CD4-positive, alpha-beta T cell treated with Interleukin-17A for 1 hour (primary cell): Measurements from ENCODE around the gene PRKCB.
"Not testable (repeated sequence)": the region's sequence is repeated elsewhere in the genome, so short reads cannot be mapped to it uniquely, and the experiment has no call there.

Source experiments
- DNase-seq: peaks from one replicate; pipeline ENCODE4 v3.0.0-alpha.2; 2020

Gene PRKCB

DNA sequence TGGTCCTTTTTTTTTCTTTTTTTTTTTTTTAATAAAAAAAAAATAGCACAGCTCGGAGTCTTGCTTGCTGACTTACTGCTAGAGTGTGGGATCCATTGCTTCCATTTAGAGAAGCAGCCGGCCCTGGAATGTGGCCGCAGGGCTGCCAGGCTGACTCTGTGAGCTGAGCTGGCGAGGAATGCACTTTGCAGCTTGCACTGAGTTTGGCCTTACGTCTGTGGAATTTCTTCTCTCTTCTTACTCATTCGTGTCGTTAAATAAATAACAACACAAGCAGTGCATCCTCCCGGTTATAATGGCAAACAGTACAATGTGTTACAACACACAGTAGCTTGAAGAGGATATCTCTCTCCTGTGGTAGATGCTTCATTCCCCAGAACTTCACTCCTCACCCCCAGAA, 69.2 kb downstream of the PRKCB start:
- no peak for DNase-seq

GRCh38 chr16:23907457-23907902, 71.7 kb downstream of the PRKCB start:
- no peak for DNase-seq

DNA sequence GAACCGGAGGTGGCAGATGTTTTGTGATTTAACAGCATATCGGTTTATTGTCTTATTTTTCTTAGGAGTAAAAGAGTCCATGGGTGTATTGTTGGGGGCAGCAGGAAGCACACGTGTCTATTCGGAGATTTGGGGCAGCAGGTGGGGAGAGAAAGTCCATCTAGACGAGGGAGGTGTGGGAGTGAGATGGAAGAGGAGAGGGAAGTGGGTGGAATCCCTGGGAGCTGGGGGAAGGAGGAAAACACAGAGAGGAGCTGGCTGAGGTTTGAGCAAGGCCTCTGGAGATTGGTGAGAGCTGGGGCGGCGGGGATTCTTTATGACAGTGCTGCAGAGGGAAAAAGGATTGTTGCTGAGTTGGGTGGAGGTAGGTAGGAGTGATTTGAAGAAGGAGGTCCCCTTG, 72.1 kb downstream of the PRKCB start:
- no peak for DNase-seq

GRCh38 chr16:23908790-23909189, 73.0 kb downstream of the PRKCB start:
- DNase-seq = no peak

DNA sequence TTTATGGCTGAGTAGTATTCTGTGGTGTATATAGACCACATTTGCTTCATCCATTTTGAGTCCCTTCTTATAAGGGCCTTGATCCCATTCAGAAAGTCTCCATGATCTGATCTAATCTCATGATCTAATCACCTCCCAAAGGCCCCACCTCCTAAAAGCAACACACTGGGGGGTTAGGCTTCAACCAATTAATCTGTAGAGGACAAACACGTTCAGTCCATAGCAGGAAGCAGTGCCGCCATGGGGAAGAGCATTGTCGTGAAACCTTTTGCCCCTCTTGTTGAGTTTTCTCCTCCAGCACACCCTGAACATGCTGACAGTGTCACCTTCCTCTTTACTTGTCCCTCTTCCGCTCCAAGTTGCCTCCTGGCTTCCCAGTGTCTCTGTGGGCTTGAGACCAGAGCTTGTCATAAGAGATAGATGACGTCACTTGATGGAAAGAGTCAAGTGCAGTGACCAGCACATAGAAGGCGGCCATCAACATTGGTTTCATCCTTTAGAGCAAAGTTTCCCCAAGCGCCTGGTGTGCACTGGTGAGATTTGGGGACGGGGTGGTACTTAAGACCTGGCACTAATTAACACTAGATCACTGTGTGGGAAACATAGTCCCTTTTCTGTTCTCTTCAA, 74.1 kb downstream of the PRKCB start:
- DNase-seq = no peak

DNA sequence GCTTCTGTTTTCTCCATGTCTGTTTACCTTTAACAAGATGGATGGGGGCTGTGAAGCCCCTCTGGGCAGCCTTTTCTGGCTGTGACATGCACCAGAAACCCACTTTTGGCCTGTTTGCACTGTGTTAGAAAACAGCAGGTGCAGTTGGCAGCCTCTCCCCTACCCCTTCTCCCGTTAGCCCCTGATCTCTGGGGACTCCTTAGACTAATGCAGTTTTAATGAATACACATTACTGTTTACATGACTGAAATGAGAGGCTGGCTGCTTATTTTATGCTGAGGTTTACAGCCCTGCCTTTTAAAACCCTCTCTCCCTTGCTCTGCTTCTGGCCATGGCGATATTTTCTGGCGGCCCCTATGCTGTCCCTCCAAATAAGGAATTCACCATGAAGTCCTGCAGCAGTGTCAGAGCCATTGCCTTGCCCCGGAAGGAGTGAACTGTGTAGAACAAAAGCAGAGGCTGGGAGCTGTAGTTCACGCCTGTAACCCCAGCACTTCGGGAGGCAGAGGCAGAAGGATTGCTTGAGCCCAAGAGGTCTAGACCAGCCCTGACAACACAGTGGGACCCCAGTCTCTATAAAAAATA, 79.3 kb downstream of the PRKCB start:
- no peak for DNase-seq

DNA sequence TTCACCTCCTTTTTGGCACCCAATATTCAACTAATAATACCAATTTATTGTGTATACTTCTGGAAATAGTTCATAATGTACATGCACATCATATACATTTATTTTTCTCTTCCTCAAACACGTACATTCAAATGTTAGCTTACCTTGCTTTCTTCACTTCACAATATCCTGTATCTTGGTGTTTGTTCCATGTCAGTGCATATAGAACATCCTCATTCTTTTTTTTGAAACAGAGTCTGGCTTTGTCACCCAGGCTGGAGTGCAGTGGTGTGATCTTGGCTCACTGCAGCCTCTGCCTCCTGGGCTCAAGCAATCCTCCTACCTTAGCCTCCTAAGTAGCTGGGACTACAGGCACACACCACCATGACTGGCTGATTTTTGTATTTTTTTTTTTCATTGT, 80.8 kb downstream of the PRKCB start:
- DNase-seq = not testable (repeated sequence)

- DNase-seq = no peak
Observed at GRCh38 chr16:23917621-23918020, 81.8 kb downstream of the PRKCB start.

DNA sequence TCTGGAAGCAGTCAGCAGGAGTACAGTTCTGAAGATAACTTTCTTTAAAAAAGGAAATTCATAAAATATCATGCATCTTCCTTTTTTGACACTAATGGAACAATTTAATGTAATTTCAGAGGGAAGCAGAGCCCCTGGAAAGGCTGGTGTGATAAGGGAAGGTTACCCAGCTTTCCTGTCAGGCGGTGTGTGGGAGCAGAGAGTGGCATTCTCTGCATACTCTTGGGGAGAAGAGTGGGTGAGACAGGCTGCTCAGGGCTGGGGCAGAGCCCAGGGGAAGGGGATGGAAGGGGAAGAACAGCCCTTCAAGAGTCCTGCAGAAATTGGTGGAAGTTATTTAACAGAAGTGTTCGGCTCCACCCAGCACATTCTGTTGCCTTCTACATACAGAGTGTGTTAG, 84.7 kb downstream of the PRKCB start:
- DNase-seq = no peak

- no peak for DNase-seq
Observed at GRCh38 chr16:23920899-23921298, 85.1 kb downstream of the PRKCB start.

- DNase-seq = no peak
Observed at GRCh38 chr16:23922406-23922805, 86.6 kb downstream of the PRKCB start.

GRCh38 chr16:23924128-23924527, 88.3 kb downstream of the PRKCB start:
- DNase-seq = no peak

DNA sequence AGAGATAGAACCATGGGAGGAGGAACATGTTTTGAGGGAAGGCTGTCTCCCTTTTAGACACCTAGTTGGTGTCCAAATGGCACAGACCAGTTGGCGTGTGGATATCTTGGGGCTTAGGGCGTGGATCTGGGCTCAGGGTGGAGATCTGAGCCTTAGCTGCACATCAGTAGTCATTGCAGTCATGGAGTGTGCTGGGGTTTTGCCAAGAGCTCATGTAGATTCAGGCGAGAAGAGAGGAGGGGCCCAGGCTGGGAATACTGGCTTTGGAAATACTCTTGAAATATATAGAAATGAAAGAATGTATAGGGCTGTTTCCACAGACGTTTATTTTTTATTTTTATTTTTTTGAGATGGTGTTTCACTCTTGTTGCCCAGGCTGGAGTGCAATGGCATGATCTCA, 92.0 kb downstream of the PRKCB start:
- DNase-seq = no peak

- no peak for DNase-seq
Observed at GRCh38 chr16:23929237-23929636, 93.5 kb downstream of the PRKCB start.

DNA sequence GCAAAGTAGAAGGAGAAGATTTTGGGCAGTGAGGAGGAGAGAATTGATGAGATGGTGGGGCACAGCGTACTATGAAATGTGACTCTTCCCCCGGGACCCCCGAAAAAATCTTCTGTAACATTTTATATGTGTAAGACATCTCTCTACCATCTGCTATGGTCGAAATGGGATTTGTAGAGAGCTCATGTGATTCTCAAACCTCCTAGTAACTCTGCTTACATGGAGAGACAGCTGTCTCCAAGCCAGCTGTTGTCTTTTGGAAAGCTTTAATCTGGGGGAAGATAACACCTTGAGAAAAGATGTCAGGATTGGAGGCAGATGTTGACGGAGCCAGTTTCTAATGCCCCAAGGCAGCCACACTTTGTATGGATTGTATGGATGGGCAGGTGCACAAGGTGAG, 94.1 kb downstream of the PRKCB start:
- DNase-seq = no peak

DNA sequence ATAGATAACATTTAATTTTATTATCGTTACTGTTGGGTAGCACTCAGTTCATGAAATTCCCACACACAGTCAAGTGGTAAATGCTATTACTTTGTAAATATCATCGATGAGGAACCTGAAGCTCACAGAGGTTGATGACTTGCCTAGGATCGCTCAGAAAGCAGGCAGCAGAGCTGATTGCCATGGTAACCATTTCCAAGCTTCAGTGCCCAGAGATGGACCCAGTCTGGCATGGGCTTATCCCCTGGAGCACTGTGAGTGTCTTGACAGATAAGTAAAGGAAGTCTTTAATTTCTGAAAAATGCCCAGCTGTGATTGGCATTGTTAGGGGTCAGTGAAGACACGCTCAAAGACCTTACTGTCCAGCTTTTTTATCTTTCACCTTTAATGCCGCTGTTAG, 95.0 kb downstream of the PRKCB start:
- DNase-seq = no peak

- DNase-seq = no peak
Observed at GRCh38 chr16:23931199-23931598, 95.4 kb downstream of the PRKCB start.

DNA sequence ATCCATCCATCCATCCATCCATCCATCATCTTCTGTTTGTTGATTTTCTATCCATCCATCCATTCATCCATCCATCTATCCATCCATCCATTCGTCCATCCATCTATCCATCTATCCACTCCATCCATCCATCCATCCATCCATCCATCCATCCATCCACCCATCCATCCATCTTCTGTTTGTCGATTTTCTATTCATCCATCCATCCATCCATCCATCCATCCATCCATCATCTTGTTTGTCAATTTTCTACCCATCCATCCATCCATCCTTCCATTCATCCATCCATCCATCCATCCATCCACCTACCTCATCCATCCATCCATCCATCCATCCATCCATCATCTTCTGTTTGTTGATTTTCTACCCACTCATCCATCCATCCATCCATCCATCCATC, 97.9 kb downstream of the PRKCB start:
- not testable (repeated sequence) for DNase-seq

GRCh38 chr16:23934610-23935236, 98.9 kb downstream of the PRKCB start:
- no peak for DNase-seq

DNA sequence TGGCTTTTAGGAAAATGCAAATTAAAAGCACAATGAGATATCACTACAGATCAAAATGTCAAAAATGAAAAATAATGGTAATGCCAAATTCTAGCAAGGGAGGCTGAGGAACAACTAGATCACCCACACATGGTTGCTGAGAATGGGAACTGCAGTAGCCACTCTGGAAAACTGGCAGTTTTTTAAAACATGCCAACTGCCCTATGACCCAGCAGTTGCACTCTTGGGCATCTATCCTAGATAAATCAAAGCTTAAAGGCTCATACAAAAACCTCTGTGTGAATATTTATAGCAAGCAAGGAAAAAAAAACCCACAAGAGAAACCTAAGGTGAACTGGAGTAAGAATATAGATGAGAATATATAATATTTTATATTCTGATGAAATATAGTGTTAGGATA, 104.3 kb downstream of the PRKCB start:
- no peak for DNase-seq

GRCh38 chr16:23941025-23941424, 105.2 kb downstream of the PRKCB start:
- no peak for DNase-seq

DNA sequence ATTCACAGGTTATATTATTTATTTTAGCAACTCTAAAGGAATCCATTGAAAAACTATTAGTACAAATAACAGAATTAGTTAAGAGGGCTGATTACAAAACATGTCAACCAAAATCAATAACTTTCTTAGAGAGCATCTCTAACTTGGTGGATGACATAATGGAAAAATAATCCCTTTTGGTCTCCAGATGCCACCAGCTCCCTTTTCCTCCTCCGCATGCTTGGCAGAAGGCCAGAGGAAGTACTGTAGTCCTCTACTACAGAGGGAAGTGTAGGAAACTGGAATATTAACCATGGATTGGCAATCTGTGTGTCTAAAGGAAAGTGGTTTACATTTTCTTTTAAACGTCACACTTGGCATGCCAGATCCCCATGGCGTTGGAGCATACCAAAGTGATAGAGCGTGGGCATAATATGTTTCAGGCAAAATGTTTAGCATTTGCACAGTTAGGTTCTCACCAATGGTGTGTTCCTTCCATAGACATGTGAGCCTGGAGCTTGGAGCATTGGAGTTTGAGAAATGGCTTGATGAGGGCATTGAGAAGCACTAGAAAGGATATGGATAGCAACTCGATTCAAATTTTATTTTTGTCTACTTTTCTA, 106.3 kb downstream of the PRKCB start:
- DNase-seq = no peak

GRCh38 chr16:23943604-23944003, 107.8 kb downstream of the PRKCB start:
- no peak for DNase-seq

DNA sequence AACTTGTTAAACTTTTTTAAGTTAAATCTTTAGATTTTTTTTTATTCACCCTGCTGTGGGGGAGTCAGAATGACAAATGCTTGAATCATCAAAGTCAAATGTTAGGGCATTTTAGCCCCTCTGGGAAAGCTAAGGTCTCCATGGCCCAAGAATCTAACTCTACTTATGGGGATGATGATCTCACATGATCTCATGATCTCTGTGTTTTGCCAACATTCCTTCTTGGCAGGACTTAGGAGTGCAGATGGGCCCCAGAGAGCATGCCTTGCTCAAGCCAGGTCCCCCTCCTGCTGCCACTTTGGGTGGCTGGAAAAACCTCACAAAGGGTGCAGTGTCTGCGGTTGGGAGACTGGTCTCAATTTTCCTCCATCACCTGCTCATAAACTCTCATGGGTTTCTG, 108.6 kb downstream of the PRKCB start:
- DNase-seq = no peak
